HEK293 (cell line): ENCODE results near the gene LARP1.

Source experiments
- CTCF ChIA-PET: fragments of 350-600 bp; formaldehyde crosslinking; extraction: SDS; loops from one replicate; lab custom pipeline; 2021; ENCODE audit warnings: antibody characterized with exemption; lab: Yijun Ruan, JAX
- POLR2A ChIA-PET: fragments of 300-600 bp; formaldehyde crosslinking; extraction: SDS; loops from one replicate; lab custom pipeline; 2020; ENCODE audit warnings: antibody characterized with exemption, inconsistent platforms; lab: Yijun Ruan, JAX
- H3K27ac ChIP-seq: fragments of 200-500 bp; sonication (Bioruptor generic); 2 replicates; pipeline ENCODE4 v1.5.1; 2014; ENCODE audit warnings: low read depth, low read length, control low read depth, inconsistent platforms; ENCODE audit errors: extremely low read depth
- H3K36me3 ChIP-seq, 2 experiments: fragments of 200-500 bp in 1 of 2; sonication (Bioruptor generic) in 1 of 2; 1 replicate in 1 of 2; 2 replicates in 1 of 2; pipeline ENCODE4 v1.5.1; 2014 to 2017; ENCODE audit warnings: inconsistent platforms in 2 of 2, low read length in 2 of 2; ENCODE audit not compliant: control insufficient read depth in 2 of 2, insufficient read depth in 1 of 2
- H3K4me1 ChIP-seq: fragments of 200-500 bp; sonication (Bioruptor generic); 2 replicates; pipeline ENCODE4 v1.5.1; 2014; ENCODE audit warnings: mild to moderate bottlenecking, low read length, inconsistent platforms; ENCODE audit not compliant: control insufficient read depth, insufficient read depth
- H3K4me3 ChIP-seq: 2 replicates; pipeline ENCODE4 v1.5.1; 2011; ENCODE audit warnings: low read depth, mild to moderate bottlenecking, control low read depth, low read length, moderate library complexity
- H3K9me3 ChIP-seq: fragments of 200-500 bp; sonication (Bioruptor generic); 2 replicates; pipeline ENCODE4 v1.5.1; 2014; ENCODE audit warnings: low read depth, low read length, inconsistent platforms; ENCODE audit not compliant: control insufficient read depth, insufficient read depth
- GLIS2 ChIP-seq: fragments of 450-650 bp; formaldehyde crosslinking; IDR thresholded peaks from 2 replicates; pipeline ENCODE4 v1.5.1; 2016; ENCODE audit warnings: missing biosample characterization, missing genetic modification characterization
- KLF10 ChIP-seq: fragments of 450-650 bp; IDR thresholded peaks from 2 replicates; pipeline ENCODE4 v1.5.1; 2018; ENCODE audit warnings: missing biosample characterization, mild to moderate bottlenecking, missing genetic modification characterization
- KLF8 ChIP-seq: fragments of 450-650 bp; formaldehyde crosslinking; IDR thresholded peaks from 2 replicates; pipeline ENCODE4 v1.5.1; 2016; ENCODE audit warnings: missing biosample characterization, missing genetic modification characterization
- REPIN1 ChIP-seq: fragments of 450-650 bp; formaldehyde crosslinking; IDR thresholded peaks from 2 replicates; pipeline ENCODE4 v1.5.1; 2017; ENCODE audit warnings: missing biosample characterization, missing genetic modification characterization, low read depth
- SCRT1 ChIP-seq: fragments of 450-650 bp; formaldehyde crosslinking; IDR thresholded peaks from 2 replicates; pipeline ENCODE4 v1.5.1; 2016; ENCODE audit warnings: missing biosample characterization, missing genetic modification characterization, borderline replicate concordance
- SP3 ChIP-seq: fragments of 450-650 bp; formaldehyde crosslinking; IDR thresholded peaks from 2 replicates; pipeline ENCODE4 v1.5.1; 2016; ENCODE audit warnings: missing biosample characterization, missing genetic modification characterization
- WT1 ChIP-seq: fragments of 450-650 bp; formaldehyde crosslinking; IDR thresholded peaks from 2 replicates; pipeline ENCODE4 v1.5.1; 2016; ENCODE audit warnings: missing biosample characterization, missing genetic modification characterization
- ZBTB1 ChIP-seq: fragments of 450-650 bp; formaldehyde crosslinking; IDR thresholded peaks from 2 replicates; pipeline ENCODE4 v1.5.1; 2016; ENCODE audit warnings: missing biosample characterization, missing genetic modification characterization
- ZBTB44 ChIP-seq: fragments of 450-650 bp; IDR thresholded peaks from 2 replicates; pipeline ENCODE4 v1.5.1; 2018; ENCODE audit warnings: missing biosample characterization, mild to moderate bottlenecking, missing genetic modification characterization
- ZEB2 ChIP-seq: fragments of 450-650 bp; formaldehyde crosslinking; IDR thresholded peaks from 2 replicates; pipeline ENCODE4 v1.5.1; 2016; ENCODE audit warnings: missing biosample characterization, missing genetic modification characterization
- ZFP3 ChIP-seq: fragments of 450-650 bp; formaldehyde crosslinking; IDR thresholded peaks from 2 replicates; pipeline ENCODE4 v1.5.1; 2016; ENCODE audit warnings: low read depth, missing biosample characterization, missing genetic modification characterization
- ZFP37 ChIP-seq: fragments of 450-650 bp; formaldehyde crosslinking; IDR thresholded peaks from 2 replicates; pipeline ENCODE4 v1.5.1; 2016; ENCODE audit warnings: missing biosample characterization, missing genetic modification characterization
- ZNF184 ChIP-seq: fragments of 450-650 bp; IDR thresholded peaks from 2 replicates; pipeline ENCODE4 v1.5.1; 2018; ENCODE audit warnings: missing biosample characterization, mild to moderate bottlenecking, missing genetic modification characterization
- ZNF292 ChIP-seq: fragments of 450-650 bp; formaldehyde crosslinking; IDR thresholded peaks from 2 replicates; pipeline ENCODE4 v1.5.1; 2016; ENCODE audit warnings: low read depth, missing biosample characterization, missing genetic modification characterization, borderline replicate concordance
- ZNF354C ChIP-seq: fragments of 450-650 bp; formaldehyde crosslinking; IDR thresholded peaks from 2 replicates; pipeline ENCODE4 v1.5.1; 2016; ENCODE audit warnings: missing biosample characterization, missing genetic modification characterization, low read depth, borderline replicate concordance
- ZNF366 ChIP-seq: fragments of 450-650 bp; formaldehyde crosslinking; conservative IDR thresholded peaks from 2 replicates; pipeline ENCODE4 v1.5.1; 2016; ENCODE audit warnings: missing biosample characterization, missing genetic modification characterization
- ZNF426 ChIP-seq: fragments of 450-650 bp; formaldehyde crosslinking; IDR thresholded peaks from 2 replicates; pipeline ENCODE4 v1.5.1; 2017; ENCODE audit warnings: missing biosample characterization, missing genetic modification characterization, mild to moderate bottlenecking, inconsistent platforms, moderate library complexity
- ZNF514 ChIP-seq: fragments of 450-650 bp; formaldehyde crosslinking; IDR thresholded peaks from 2 replicates; pipeline ENCODE4 v1.5.1; 2016; ENCODE audit warnings: missing biosample characterization, missing genetic modification characterization
- ZNF521 ChIP-seq: fragments of 450-650 bp; formaldehyde crosslinking; IDR thresholded peaks from 2 replicates; pipeline ENCODE4 v1.5.1; 2017; ENCODE audit warnings: missing biosample characterization, mild to moderate bottlenecking, missing genetic modification characterization
- ZNF548 ChIP-seq: fragments of 450-650 bp; formaldehyde crosslinking; IDR thresholded peaks from 2 replicates; pipeline ENCODE4 v1.5.1; 2016; ENCODE audit warnings: missing biosample characterization, missing genetic modification characterization
- ZNF580 ChIP-seq: fragments of 450-650 bp; formaldehyde crosslinking; IDR thresholded peaks from 2 replicates; pipeline ENCODE4 v1.5.1; 2016; ENCODE audit warnings: missing biosample characterization, missing genetic modification characterization
- ZNF600 ChIP-seq: fragments of 450-650 bp; formaldehyde crosslinking; IDR thresholded peaks from 2 replicates; pipeline ENCODE4 v1.5.1; 2016; ENCODE audit warnings: missing biosample characterization, missing genetic modification characterization
- ZNF626 ChIP-seq: fragments of 450-650 bp; sonication (Bioruptor Pico); formaldehyde crosslinking; IDR thresholded peaks from 2 replicates; pipeline ENCODE4 v1.5.1; 2018; ENCODE audit warnings: missing biosample characterization, missing genetic modification characterization, inconsistent platforms
- ZNF629 ChIP-seq: fragments of 450-650 bp; formaldehyde crosslinking; IDR thresholded peaks from 2 replicates; pipeline ENCODE4 v1.5.1; 2017; ENCODE audit warnings: missing biosample characterization, missing genetic modification characterization
- ZNF645 ChIP-seq: fragments of 450-650 bp; formaldehyde crosslinking; IDR thresholded peaks from 2 replicates; pipeline ENCODE4; 2016; ENCODE audit warnings: missing biosample characterization, missing genetic modification characterization
- ZNF660 ChIP-seq: fragments of 450-650 bp; IDR thresholded peaks from 2 replicates; pipeline ENCODE4 v1.5.1; 2018; ENCODE audit warnings: missing biosample characterization, mild to moderate bottlenecking, missing genetic modification characterization
- ZNF777 ChIP-seq: fragments of 450-650 bp; formaldehyde crosslinking; IDR thresholded peaks from 2 replicates; pipeline ENCODE4 v1.5.1; 2017; ENCODE audit warnings: missing biosample characterization, missing genetic modification characterization, borderline replicate concordance
- ZNF792 ChIP-seq: fragments of 450-650 bp; formaldehyde crosslinking; IDR thresholded peaks from 2 replicates; pipeline ENCODE4 v1.5.1; 2016; ENCODE audit warnings: missing biosample characterization, missing genetic modification characterization
- ZNF843 ChIP-seq: fragments of 450-650 bp; formaldehyde crosslinking; IDR thresholded peaks from 2 replicates; pipeline ENCODE4 v1.5.1; 2016; ENCODE audit warnings: missing biosample characterization, missing genetic modification characterization
- TF ChIP-seq, protein P1 (sequence below): fragments of 450-650 bp; formaldehyde crosslinking; IDR thresholded peaks from 2 replicates; pipeline ENCODE4 v1.5.1; 2017; ENCODE audit warnings: missing biosample characterization, mild to moderate bottlenecking, missing genetic modification characterization, moderate library complexity
- TF ChIP-seq, protein P2 (sequence below): fragments of 450-650 bp; formaldehyde crosslinking; IDR thresholded peaks from 2 replicates; pipeline ENCODE4 v1.5.1; 2017; ENCODE audit warnings: missing biosample characterization, missing genetic modification characterization

LARP1 gene

DNA sequence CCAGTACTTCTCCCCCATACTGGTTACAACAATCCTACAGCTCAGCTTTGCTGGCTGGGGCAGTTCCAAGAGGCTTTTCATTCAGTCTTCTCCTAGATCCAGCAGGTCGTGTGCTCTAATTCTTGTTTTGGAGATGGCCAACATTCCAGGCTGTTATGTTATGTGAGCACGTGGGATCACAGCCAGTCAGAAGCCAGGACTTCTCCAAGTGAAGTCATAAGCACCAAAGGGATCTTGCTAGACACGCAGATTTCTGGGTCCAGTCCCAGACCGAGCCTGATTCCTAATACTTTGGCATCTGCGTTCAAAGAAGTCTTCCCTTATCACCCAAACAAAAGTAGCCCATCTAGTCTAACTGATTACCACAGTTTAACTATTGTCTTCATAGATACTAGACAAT, 1.4 kb upstream of the LARP1 start (continued):
- TF ChIP-seq ZBTB44 (tag by site-specific recombination) (no peak), ZEB2 (tag by site-specific recombination) (peak; percentile 25; the same call in 1 of the 2 replicates)
- TF ChIP-seq, protein P1, sequence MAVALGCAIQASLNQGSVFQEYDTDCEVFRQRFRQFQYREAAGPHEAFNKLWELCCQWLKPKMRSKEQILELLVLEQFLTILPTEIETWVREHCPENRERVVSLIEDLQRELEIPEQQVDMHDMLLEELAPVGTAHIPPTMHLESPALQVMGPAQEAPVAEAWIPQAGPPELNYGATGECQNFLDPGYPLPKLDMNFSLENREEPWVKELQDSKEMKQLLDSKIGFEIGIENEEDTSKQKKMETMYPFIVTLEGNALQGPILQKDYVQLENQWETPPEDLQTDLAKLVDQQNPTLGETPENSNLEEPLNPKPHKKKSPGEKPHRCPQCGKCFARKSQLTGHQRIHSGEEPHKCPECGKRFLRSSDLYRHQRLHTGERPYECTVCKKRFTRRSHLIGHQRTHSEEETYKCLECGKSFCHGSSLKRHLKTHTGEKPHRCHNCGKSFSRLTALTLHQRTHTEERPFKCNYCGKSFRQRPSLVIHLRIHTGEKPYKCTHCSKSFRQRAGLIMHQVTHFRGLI (tag by site-specific recombination): peak; percentile 38; the same call in 1 of the 2 replicates
- TF ChIP-seq, all 188 proteins: peak for 13

- ChIA-PET CTCF (interaction anchor here (0.7 kb wide), 1 partner anchor 853 kb away, joined by 4 read pairs; no protein-coding TSS in a partner anchor), POLR2A (no interaction called here)
- Histone ChIP-seq H3K4me1 (peaks cover 23% of the 10 kb centered on the region), H3K27ac (peak overlapping the region; percentile 97), H3K9me3 (no peaks in the 10 kb centered on the region), H3K4me3 (peak overlapping the region; percentile 88), H3K36me3 (no peaks in the 10 kb centered on the region)
- TF ChIP-seq ZFP37 (tag by site-specific recombination) (peak; percentile 95), KLF8 (tag by site-specific recombination) (peak; percentile 98), ZNF521 (tag by site-specific recombination) (no peak), ZNF426 (tag by site-specific recombination) (no peak), ZNF629 (peak; percentile 42), ZBTB1 (no peak), ZFP3 (no peak), ZNF366 (tag by site-specific recombination) (peak; percentile 82), KLF10 (peak; percentile 95), ZNF660 (tag by site-specific recombination) (peak; percentile 90), WT1 (tag by site-specific recombination) (peak; percentile 89), ZNF777 (no peak), ZNF548 (tag by site-specific recombination) (no peak), ZNF626 (tag by site-specific recombination) (no peak), ZNF354C (no peak), ZNF292 (tag by site-specific recombination) (no peak), ZNF580 (peak; percentile 78), REPIN1 (tag by site-specific recombination) (peak; percentile 70; the same call in 1 of the 2 replicates), ZNF600 (peak; percentile 63; the same call in 1 of the 2 replicates), SCRT1 (tag by site-specific recombination) (0 out of 2 replicates have a peak, but pooled peaks have one; percentile 18), SP3 (tag by site-specific recombination) (peak; percentile 90), ZNF792 (tag by site-specific recombination) (no peak), ZNF843 (tag by site-specific recombination) (peak; percentile 79; the same call in 1 of the 2 replicates), ZNF514 (tag by site-specific recombination) (no peak), GLIS2 (peak; percentile 99), ZNF184 (tag by site-specific recombination) (no peak), ZNF645 (no peak)
- TF ChIP-seq, protein P2, sequence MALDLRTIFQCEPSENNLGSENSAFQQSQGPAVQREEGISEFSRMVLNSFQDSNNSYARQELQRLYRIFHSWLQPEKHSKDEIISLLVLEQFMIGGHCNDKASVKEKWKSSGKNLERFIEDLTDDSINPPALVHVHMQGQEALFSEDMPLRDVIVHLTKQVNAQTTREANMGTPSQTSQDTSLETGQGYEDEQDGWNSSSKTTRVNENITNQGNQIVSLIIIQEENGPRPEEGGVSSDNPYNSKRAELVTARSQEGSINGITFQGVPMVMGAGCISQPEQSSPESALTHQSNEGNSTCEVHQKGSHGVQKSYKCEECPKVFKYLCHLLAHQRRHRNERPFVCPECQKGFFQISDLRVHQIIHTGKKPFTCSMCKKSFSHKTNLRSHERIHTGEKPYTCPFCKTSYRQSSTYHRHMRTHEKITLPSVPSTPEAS (tag by site-specific recombination): peak; percentile 28; the same call in 1 of the 2 replicates
Measured at GRCh38 chr5:154754460-154755360, 467 bp upstream of the LARP1 start.
